ENCODE results near the gene RNU1-4.
"Not testable (repeated sequence)": the region's sequence is repeated elsewhere in the genome, so short reads cannot be mapped to it uniquely, and the experiment has no call there.

Gene RNU1-4

GRCh38 chr1:16724718-16725438 lies 15.4 kb upstream of the RNU1-4 start:
- no peak overlapping the region for H3K9ac ChIP-seq
- H2AFZ ChIP-seq (ENCODE audit: low read depth) = no peak overlapping the region
- H3K27ac ChIP-seq = no peak overlapping the region
- H3K4me2 ChIP-seq = no peak overlapping the region
- no peaks in the 10 kb centered on the region for H4K20me1 ChIP-seq (ENCODE audit: insufficient read depth)
- H3K79me2 ChIP-seq (ENCODE audit: insufficient read depth, low read depth) = no peaks in the 10 kb centered on the region
- no peak for TF ChIP-seq CTCF (conservative IDR thresholded peaks at IDR 0.05; ENCODE audit: low read depth, low read length)
- H3K36me3 ChIP-seq (ENCODE audit: insufficient read depth) = no peaks in the 10 kb centered on the region
- H3K4me1 ChIP-seq (ENCODE audit: low read depth, poor library complexity, severe bottlenecking) = peaks cover 6% of the 10 kb centered on the region
- no peak overlapping the region for H3K4me3 ChIP-seq (IDR thresholded peaks at IDR 0.05; ENCODE audit: insufficient read depth, low read depth, low read length)
- H3K27me3 ChIP-seq (ENCODE audit: insufficient read depth, low read depth) = peaks cover 27% of the 10 kb centered on the region; the same call in 1 of the 2 replicates

DNA sequence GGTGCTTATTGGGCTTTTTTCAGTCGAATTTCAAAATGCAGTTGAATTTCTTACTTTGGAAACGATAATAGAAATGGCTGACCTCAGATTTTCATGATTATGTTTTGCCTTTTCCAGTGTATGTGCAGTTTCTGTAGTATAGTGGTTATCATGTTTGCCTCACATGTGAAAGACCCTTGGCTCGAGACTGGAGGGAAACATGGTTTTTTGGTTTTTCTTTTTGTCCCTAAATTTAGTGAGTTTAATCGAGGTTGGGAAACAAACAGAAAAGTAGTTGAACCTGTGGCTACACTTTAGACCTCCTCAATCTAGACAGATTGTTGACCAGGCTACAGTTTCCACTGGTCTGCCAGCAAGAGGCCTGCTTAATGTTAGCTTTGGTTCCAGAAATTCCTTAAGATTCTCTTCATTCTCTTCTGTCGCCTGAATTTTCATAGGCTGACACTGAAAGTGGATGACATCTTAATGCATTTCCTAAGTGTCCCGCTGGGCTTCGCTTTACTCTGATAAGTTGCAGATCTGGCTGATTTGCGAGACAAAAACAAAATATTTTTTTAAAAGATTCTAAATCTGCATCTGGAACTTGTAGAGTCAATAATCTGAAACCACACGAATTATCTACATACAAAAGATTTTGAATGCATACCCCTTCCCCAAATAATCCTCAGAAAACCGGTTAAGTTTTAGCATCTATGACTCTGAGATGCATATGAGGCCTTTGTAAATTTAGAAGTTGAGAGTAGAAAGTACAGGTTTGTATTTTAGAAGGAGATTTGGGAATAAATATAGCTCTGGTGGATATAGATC lies 14.7 kb upstream of the RNU1-4 start:
- H3K27ac ChIP-seq; H3K4me2 ChIP-seq; H3K9ac ChIP-seq; H2AFZ ChIP-seq (ENCODE audit: low read depth); H3K4me3 ChIP-seq (IDR thresholded peaks at IDR 0.05; ENCODE audit: insufficient read depth, low read depth, low read length); H3K36me3 ChIP-seq (ENCODE audit: insufficient read depth); H4K20me1 ChIP-seq (ENCODE audit: insufficient read depth); H3K4me1 ChIP-seq (ENCODE audit: low read depth, poor library complexity, severe bottlenecking); H3K79me2 ChIP-seq (ENCODE audit: insufficient read depth, low read depth): not testable (repeated sequence)
- peaks cover 28% of the 10 kb centered on the region; the same call in 1 of the 2 replicates for H3K27me3 ChIP-seq (ENCODE audit: insufficient read depth, low read depth)

DNA sequence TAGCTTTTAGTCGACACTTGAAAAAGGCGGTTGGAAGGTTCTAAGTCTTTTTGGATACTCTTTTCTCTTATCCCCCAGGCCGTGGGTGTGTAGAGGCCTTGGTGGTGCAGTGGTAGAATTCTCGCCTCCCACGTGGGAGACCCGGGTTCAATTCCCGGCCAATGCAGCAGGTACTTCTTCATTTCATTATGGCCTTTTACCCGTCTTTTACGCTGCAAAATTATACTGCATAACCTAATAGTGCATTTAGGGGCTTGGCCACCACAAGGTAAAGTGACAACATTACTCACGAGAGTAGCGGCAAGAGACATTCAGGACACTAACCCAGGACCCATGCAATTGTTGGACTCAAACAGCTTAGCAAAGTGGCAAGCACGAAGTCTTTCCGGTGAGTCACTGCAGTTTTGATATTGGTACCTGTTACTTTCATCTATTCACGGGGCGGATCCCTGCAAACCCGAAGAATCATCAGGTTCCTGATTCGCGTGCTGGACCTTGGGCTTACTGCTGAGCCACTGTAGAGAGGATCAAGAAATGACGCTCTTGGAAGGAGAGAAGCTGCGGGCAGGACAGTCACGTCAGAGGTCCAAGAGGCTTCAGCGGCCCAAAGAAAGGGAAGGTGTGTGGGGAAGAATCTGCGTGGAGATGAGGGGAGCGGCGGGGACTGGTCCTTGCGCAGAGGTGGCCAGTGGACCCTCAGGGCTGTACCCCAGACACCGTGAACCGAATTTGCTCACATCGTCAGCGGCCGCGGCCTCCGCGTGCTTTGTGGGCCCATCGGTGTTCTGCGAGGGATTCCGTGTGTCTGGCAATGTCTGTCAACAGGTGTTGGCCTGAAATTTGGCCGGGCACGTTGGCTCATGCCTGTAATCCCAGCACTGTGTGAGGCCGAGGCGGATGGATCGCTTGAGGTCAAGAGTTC lies 12.9 kb upstream of the RNU1-4 start:
- H3K27ac ChIP-seq = no peak overlapping the region
- no peaks in the 10 kb centered on the region for H3K79me2 ChIP-seq (ENCODE audit: insufficient read depth, low read depth)
- H3K27me3 ChIP-seq (ENCODE audit: insufficient read depth, low read depth) = peaks cover 28% of the 10 kb centered on the region; the same call in 1 of the 2 replicates
- H3K9ac ChIP-seq = no peak overlapping the region
- no peak for TF ChIP-seq CTCF (conservative IDR thresholded peaks at IDR 0.05; ENCODE audit: low read depth, low read length)
- H3K4me2 ChIP-seq = peak overlapping the region; percentile 23; the same call in 1 of the 2 replicates
- no peak overlapping the region for H3K4me3 ChIP-seq (IDR thresholded peaks at IDR 0.05; ENCODE audit: insufficient read depth, low read depth, low read length)
- H3K4me1 ChIP-seq (ENCODE audit: low read depth, poor library complexity, severe bottlenecking) = peaks cover 6% of the 10 kb centered on the region
- H2AFZ ChIP-seq (ENCODE audit: low read depth) = no peak overlapping the region
- H4K20me1 ChIP-seq (ENCODE audit: insufficient read depth) = no peaks in the 10 kb centered on the region
- no peaks in the 10 kb centered on the region for H3K36me3 ChIP-seq (ENCODE audit: insufficient read depth)

DNA sequence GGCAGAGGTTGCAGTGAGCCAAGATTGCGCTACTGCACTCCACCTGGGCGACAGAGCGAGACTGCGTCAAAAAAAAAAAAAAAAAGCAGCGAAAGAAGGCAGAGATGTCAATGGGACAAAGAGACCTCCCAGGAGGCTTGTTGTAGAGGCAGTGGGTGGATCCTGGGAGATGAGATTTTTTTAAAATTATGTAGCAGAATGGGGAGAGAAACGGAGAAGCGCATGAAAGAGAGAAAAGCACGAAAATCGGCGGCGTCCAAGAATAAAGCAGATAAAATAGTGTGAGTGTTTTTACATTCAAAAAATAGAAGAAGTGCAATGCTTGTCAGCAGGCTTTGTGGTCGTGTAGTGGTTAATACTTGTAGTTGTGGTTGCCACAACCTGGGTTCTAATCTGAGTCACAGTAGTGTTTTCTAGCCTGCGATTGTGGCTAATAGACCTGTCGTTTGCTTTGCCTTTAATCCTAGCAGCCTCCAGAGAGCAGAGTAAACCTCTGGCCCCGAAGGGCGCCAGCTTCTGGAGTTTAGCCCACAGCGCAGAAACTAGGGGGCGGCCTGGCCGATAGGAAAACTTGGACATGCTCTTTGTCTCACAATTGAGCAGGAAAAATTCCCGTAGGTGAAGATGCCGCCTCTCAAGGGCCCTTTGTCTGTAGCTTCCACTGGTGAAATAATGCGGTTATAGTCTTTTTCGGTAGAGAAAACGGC lies 11.9 kb upstream of the RNU1-4 start:
- not testable (repeated sequence) for H4K20me1 ChIP-seq (ENCODE audit: insufficient read depth); H3K27ac ChIP-seq; H3K4me1 ChIP-seq (ENCODE audit: low read depth, poor library complexity, severe bottlenecking); H3K4me3 ChIP-seq (IDR thresholded peaks at IDR 0.05; ENCODE audit: insufficient read depth, low read depth, low read length); H2AFZ ChIP-seq (ENCODE audit: low read depth); H3K79me2 ChIP-seq (ENCODE audit: insufficient read depth, low read depth); H3K36me3 ChIP-seq (ENCODE audit: insufficient read depth); H3K9ac ChIP-seq
- Histone ChIP-seq H3K27me3 (ENCODE audit: insufficient read depth, low read depth) (peaks cover 28% of the 10 kb centered on the region; the same call in 1 of the 2 replicates), H3K4me2 (peak overlapping the region; percentile 23; the same call in 1 of the 2 replicates)

DNA sequence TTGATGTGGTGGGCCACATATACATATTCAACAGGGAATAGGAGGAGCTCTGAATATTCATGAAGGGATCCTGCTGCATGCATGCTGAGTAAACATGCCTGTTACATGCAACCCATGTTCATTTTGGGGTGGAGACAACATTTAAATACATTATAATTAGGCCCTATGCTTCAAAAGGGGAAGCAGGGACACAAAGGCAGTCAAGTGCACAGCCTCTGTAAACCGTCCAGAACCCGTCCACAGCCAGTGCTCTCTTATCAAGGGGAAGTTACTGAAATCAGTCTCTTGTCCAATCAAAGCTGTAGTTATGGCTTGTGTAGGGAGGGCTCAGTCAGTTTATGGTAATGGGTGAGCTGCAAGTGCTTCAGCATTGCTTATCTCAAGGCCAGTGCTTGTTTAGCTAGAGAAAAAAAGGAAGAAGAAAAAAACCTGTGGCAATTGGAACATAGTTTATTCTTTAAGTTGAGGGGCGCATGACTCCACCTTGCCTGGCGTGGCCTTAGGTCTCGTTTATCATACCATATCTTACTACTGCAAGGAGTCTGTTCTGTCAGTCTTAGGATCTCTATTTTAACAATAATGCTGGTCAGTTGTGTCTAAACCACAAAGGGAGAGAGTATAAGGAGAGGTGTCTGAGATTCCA lies 7.9 kb upstream of the RNU1-4 start:
- not testable (repeated sequence) for H3K4me2 ChIP-seq

DNA sequence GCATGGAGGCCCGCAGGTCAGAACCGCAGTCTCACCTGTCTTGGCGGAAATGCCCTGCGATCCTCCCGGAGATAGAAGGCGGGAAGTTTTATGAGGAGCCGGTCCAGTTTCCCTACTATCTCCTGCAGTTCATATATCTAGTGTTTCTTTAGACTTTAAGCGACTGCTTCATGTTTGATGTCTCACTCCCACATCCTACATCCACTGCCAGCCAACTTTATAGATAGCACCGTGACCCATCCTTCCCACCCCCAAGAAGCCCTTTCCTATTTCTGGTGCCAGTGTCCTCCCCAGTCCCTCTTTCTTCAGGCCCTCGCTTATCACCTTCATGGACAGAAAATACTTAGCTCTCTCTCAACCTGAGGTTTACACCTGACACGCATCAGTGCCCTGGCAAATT lies 914 bp downstream of the RNU1-4 start:
- not testable (repeated sequence) for H3K4me1 ChIP-seq (ENCODE audit: low read depth, poor library complexity, severe bottlenecking); H3K27ac ChIP-seq; H2AFZ ChIP-seq (ENCODE audit: low read depth)

More for the DNA sequence above, 7.9 kb upstream of the RNU1-4 start:
- not testable (repeated sequence) for H3K4me1 ChIP-seq (ENCODE audit: low read depth, poor library complexity, severe bottlenecking); H3K27ac ChIP-seq; H3K79me2 ChIP-seq (ENCODE audit: insufficient read depth, low read depth); H3K27me3 ChIP-seq (ENCODE audit: insufficient read depth, low read depth); H3K36me3 ChIP-seq (ENCODE audit: insufficient read depth); H4K20me1 ChIP-seq (ENCODE audit: insufficient read depth); H3K9ac ChIP-seq; H3K4me3 ChIP-seq (IDR thresholded peaks at IDR 0.05; ENCODE audit: insufficient read depth, low read depth, low read length); H2AFZ ChIP-seq (ENCODE audit: low read depth)

GRCh38 chr1:16747660-16748059 lies 7.3 kb downstream of the RNU1-4 start:
- not testable (repeated sequence) for H3K4me3 ChIP-seq (IDR thresholded peaks at IDR 0.05; ENCODE audit: insufficient read depth, low read depth, low read length); H3K9ac ChIP-seq

More for the DNA sequence above, 914 bp downstream of the RNU1-4 start:
- not testable (repeated sequence) for H4K20me1 ChIP-seq (ENCODE audit: insufficient read depth); H3K36me3 ChIP-seq (ENCODE audit: insufficient read depth); H3K9ac ChIP-seq; H3K4me3 ChIP-seq (IDR thresholded peaks at IDR 0.05; ENCODE audit: insufficient read depth, low read depth, low read length); H3K4me2 ChIP-seq; H3K79me2 ChIP-seq (ENCODE audit: insufficient read depth, low read depth); H3K27me3 ChIP-seq (ENCODE audit: insufficient read depth, low read depth)

More at GRCh38 chr1:16747660-16748059, 7.3 kb downstream of the RNU1-4 start:
- not testable (repeated sequence) for H3K27me3 ChIP-seq (ENCODE audit: insufficient read depth, low read depth); H2AFZ ChIP-seq (ENCODE audit: low read depth); H3K4me2 ChIP-seq; H3K4me1 ChIP-seq (ENCODE audit: low read depth, poor library complexity, severe bottlenecking); H3K79me2 ChIP-seq (ENCODE audit: insufficient read depth, low read depth); H4K20me1 ChIP-seq (ENCODE audit: insufficient read depth); H3K27ac ChIP-seq; H3K36me3 ChIP-seq (ENCODE audit: insufficient read depth)
